GM18499 (cell line): Measurements from ENCODE around the gene CDC42SE2.
"Not testable (repeated sequence)": the region's sequence is repeated elsewhere in the genome, so short reads cannot be mapped to it uniquely, and the experiment has no call there.

ENCODE experiments used
- ATAC-seq: cut with Tn5 transposase; IDR thresholded peaks from one replicate; pipeline ENCODE4 v1.9.1; 2021; ENCODE audit warnings: moderate number of reproducible peaks; ENCODE audit not compliant: insufficient read depth, unreplicated experiment

CDC42SE2 gene

DNA sequence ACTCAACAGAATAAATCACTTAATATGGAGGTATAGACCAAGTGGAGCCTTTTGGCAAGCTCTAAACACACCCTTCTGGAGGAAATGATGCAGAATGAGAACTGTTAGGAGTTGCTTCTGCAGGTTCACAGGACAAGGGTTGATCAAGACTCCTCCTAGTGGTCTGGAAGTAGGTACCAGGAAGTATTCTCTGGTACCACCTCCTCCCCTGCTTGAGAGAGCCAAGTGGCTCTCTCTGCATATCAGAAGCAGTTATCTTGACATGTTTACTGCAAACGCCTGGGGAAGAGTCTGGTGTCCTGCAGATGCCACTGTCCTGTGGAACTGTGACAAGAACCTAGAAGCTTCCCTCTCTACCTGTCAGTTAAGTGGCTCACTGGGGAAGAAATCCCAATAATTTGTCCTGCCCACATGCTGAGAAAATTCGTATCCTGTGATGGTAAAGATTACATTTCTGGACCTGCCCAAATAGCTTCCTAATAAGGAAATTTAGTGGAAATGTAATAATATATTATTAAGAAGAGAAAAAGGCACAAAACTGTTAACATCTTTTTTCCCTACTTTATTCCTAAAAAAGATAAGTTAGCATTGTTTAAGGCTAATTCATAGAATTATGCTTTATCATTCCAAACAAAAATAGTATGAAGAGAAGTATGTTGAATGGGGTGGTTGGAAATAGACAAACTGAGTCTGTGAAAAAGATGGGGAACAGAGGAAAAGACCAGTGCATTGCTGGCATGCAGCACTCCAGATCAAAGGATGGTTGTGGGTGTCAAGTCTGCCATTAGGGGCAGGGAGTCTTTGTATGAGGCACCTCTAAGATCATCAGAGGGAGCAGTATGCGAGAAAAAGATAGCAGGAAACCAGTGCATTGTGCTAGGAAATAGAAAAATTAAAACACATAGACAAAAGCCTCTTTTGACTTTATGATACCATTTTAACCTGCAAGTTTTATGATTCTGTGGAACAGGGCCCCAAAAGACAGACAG, 118.8 kb downstream of the CDC42SE2 start:
- ATAC-seq = peak; percentile 50

DNA sequence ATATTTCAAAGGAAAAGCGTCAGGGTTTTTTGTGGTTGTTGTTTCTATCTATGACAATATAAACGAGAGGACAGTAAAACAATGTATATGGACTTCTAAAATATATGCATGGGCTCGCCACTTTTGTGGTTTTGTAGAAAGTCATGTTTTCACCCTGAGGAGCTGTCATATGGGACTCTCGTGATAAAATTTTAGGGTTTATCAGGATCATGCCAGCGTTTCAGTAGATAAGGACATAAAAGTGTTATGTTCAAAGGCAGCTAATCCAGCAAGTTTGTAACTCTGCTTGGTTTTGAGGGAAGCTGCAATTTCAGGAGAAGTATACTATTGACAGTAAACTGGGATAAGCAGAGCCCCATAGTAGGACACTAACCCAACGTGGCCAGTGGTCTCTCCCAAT, 120.3 kb downstream of the CDC42SE2 start:
- no peak for ATAC-seq

DNA sequence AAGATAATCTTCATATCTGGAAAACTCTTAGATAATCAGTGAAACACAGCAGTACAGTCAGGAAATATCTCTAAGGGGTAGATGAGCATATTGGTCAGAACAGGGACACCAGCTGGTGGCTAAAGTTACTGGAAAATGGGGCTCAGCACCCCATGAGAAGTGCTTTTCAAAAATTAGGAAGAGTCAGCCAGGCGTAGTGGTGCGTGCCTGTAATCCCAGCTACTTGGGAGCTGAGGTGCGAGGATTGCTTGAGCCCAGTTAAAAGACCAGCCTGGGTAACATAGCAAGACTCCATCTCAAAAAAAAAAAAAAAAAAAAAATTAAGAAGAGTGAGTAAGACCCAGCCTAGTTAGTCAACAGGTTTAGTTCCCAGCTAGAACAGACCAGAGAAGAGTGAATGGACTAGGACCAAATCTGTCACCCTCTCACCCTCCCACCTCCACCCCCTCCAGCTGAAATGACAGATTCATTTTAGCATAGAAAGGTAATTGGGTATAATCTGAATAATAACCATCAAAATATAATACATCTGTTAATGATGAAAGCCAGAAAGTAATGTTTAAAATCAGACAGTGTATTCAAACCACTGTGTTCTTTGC, 120.9 kb downstream of the CDC42SE2 start:
- no peak for ATAC-seq

DNA sequence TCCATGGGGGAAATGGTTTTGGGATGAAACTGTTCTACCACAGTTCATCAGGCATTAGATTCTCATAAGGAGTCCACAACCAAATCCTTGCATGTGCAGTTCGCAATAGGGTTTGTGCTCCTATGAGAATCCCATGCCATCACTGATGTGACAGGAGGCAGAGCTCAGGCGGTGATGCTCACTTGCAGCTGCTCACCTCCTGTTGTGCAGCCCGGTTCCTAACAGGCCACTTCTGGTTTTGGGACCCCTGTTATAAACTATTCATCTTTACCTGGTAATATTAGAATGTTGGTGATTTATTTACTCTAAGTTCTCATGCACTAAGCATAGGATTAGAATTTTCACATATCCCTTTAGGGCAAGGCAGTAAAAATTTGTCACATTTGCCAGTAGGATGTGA, 122.3 kb downstream of the CDC42SE2 start:
- ATAC-seq = no peak

DNA sequence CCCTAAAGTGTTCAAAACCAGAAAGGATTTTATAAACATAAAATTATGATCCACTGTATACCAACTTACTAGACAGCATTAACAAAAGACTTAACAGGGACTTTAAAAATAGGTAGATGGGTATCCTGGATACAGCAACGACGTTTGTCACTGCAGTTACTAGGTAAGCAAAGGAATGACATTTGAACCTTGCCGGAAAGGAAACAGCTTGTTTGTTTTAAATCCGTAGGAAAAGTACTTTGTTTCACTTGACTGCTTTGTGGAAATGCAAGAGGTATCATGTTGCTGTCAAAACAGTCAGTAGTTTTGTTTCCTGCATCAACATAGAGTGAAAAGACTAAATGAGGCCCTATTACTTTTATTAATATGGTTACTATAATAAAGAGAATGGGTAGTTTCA, 122.9 kb downstream of the CDC42SE2 start:
- no peak for ATAC-seq

DNA sequence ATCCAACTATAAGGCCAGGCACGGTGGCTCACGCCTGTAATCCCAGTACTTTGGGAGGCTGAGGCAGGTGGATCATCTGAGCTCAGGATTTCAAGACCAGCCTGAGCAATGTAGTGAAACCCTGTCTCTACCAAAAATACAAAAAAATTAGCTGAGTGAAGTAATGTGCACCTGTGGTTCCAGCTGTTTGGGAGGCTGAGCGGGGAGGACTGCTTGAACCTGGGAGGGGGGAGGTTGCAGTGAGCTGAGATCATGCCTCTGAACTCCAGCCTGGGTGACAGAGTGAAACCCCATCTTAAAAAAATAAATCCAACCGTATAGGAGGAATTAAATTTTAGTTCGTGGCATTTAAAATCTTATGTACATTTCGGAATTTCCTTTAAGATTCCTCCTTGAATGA, 123.4 kb downstream of the CDC42SE2 start:
- no peak for ATAC-seq

DNA sequence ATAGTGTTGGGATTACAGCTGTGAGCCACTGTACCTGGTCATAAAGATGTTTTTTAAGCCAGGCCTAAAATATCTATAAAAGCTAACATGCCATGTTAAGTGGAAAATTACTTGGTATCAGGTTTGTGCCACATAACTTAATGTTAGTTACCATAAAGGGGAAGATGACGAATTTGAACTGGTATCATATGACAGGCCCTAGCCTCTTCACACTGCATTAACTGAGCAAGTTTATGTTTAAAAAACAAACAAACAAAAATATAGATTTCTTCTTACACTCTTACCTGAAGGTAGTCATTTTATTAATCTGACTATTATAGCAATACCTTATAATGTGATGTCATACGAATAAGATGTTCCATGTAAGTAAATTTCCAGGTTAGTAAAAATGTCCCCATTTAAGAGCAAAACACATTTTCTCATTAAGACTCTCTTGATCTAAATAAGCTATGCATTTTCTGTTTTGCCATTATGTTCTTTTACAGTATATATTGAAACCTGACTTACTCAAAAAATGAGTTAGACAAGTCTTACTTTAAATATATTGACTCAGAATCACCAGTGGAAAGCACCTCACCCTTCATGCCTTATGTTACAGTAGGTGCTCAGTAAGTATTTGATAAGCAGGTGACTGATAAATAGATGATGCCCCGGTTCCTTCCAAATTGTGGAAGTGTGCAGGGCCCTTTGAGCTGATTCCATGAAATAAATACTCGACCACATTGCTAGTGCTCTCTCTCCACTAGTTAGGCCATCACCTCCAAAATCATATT, 125.4 kb downstream of the CDC42SE2 start:
- no peak for ATAC-seq

DNA sequence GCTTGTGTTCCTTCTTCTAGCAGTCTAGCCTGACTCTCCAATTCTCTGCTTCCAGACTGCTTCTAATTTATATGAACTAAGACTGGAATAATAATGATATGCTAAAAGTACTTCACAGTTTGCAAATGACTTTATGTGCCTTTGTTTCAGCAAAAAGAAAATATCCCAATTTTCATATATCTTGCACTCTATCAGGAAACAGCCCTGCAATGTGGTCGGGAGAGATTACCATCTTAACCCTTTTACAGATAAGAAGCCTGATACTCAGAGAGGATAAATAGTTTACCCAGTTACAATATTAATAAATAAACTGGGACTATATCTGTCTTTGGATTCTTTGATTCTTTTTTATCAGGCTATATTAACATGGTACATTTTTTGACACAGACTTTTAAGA, 126.0 kb downstream of the CDC42SE2 start:
- no peak for ATAC-seq

DNA sequence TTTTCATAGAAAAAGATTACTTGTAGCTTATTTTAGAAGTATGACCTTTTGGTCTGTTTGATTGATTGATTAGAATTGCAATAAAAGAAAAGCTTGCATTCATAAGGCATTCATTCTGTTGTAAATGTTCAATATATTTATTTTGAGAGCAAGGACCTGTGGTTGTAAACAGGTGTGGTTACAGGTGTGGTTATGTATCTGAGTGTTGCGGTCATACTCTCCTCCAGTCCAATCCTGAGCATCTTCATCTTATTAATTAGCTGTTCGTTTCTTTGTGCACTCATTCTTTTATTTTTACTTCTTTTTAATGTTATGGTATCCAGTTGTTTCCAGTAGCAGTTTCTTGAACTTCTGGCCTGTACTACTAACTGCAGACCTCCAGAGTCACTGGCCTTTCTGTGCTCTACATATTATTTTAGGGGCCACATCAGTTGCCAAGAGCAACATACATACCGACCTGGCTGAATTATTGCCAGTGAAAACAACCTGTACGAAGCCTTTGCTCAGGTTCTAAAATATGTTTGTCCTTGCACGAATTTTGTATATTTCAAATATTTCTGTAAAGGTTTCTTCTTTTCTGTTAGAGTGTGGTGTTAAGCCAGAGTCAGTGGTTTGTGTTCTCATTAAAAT, 128.7 kb downstream of the CDC42SE2 start:
- ATAC-seq = no peak

DNA sequence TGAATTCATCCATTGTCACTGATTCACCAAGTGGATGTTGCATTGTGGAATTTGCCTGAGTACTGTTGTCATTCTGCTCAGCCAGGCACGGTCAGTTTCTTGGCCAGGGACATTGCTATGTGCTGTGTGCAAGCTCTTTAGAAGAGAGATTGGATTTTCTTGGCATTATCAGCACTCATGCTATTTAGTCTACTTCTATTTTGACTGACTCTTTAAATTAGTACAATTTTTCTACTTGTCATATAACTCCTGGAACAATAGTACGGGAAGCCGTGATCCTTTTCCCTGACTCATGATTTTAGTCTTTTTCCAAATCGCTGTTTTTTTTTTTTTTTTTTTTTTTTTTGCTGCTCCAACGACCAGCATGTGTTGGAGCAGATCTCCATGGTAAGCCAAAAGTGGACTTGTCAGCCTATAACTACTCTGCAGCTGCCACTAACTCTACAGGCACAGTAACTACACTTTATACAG, 129.7 kb downstream of the CDC42SE2 start:
- ATAC-seq = no peak

DNA sequence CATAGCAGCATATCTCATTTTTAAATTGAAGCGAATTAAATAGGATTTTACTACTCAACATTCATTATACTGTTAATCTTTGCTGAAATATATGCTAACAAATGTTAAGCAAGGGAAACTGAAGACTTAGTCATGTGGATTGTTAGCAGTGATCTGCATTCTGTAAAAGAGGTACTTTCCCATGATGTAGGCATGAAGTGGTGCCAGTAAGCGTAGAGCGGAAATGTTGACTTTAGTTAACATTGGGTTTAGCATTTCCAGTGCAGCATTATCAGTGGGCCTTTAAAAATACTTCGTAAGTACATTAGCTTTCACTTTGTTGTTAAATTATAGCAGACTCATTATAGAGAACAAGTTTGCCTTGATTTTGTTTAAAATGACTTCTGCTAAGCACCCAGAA, 130.3 kb downstream of the CDC42SE2 start:
- peak; percentile 49 for ATAC-seq

DNA sequence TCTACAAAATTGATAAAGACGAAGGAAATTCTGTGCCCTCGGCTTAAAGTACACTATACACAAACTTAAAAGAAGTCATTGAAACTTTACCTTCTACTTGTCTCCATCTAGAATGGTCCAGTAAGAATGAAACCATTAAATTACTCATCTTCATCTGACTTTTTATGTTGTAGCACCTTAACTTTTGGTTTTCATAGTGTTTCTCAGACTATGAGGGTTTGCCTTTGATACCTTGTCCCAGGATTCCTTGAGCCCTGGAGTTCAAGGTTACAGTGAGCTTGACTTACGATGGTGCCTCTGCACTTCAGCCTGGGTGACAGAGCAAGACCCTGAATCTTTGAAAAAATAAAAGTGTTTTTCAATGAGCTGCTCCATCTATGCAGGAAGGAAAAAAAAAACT, 132.2 kb downstream of the CDC42SE2 start:
- peak; percentile 88 for ATAC-seq

DNA sequence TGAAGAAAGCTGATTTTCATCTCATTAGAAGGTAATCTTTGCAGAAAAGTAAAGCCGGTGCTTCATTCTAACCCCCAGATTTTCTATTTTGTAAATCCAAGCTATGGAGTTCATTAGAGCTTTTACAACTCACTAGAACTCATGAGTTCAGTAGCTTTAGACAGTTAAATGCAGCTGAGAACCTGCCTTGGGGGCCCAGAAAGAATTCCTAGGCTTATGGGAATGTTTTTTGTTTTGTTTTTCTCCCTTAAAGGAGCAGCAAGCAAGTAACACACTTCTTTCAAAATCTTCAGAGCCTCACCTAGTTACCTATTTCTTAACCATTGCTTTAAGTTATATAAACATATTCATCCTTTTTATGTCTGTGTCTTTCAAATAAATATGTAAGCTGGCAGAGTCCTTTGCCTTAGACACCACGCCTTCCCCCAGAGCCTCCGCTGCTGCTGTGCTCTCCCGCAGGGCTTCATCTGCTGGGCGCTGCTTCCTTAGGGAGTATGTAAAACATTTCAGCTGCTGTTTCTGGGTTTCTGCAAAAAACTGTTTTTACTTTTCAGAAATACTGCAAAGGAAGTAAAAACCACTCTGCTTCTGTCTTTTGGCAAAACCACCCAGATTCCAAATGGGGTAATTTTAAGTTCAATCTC, 132.9 kb downstream of the CDC42SE2 start:
- no peak for ATAC-seq

DNA sequence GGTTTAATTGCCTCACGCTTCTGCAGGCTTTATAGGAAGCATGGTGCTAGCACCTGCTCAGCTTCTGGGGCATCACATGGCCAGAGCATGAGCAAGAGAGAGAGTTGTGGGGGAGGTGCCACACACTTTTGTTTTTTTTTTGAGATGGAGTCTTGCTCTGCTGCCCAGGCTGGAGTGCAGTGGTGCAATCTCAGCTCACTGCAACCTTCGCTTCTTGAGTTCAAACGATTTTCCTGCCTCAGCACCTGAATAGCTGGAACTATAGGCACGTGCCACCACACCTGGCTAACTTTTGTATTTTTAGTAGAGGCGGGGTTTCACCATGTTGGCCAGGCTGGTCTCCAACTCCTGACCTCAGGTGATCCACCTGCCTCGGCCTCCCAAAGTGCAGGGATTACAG, 135.2 kb downstream of the CDC42SE2 start:
- ATAC-seq = not testable (repeated sequence)

DNA sequence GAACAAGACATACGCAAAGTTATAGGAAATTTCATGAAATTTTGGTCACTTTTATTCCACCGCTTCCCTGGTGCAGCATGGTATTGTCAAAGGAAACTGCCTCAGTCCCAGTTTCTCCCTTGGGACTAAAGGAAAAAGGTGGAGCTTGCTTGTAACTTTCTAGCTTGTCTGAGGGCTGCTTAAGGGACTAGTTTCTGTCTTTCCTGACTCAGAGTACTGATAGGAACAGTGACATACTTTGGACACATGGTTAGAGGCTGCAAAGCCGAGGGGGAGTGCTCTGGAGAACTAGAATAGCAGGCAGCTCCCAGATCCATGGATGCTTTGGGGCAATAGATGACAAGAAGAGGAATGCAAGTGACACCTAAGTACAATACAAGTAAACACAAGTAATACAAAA, 136.7 kb downstream of the CDC42SE2 start:
- ATAC-seq = no peak

DNA sequence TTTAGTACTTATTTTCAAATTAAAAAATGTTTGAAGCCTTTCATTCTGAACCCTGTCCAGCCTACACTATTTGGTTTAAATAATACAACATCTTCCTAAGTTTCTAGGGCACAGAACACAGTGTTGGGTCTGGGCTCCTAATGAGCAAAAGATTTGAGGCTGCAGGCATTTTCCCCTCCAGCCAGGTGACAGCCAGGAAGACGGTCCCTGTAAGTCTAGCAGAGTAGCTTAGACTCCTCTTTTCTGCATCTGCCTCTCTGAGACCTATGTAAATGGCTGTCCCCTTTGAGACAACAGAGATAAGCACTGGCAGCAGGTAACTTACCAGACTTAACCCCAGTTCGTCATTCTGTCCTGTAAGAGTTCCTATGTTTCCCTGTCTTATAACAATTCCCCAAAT, 141.8 kb downstream of the CDC42SE2 start:
- no peak for ATAC-seq

DNA sequence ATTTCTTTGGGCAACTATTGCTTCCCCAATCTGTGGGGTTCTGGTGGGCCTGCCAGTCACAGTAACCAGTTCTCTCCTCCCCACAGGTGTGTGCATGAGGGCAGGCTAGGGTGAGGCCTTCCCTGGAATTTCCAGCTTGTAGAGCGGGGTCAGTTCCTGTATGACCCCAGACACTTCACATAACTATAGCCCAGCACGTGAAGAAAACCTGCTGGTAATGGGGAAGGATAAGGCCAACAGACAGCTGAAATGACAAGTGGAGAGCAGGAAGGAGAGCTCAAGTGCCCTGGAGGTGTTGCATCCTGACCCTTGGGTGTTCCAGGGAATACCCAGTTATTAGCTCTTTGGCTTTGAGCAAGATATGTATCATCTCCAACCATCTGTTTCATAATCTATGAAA, 142.2 kb downstream of the CDC42SE2 start:
- no peak for ATAC-seq

DNA sequence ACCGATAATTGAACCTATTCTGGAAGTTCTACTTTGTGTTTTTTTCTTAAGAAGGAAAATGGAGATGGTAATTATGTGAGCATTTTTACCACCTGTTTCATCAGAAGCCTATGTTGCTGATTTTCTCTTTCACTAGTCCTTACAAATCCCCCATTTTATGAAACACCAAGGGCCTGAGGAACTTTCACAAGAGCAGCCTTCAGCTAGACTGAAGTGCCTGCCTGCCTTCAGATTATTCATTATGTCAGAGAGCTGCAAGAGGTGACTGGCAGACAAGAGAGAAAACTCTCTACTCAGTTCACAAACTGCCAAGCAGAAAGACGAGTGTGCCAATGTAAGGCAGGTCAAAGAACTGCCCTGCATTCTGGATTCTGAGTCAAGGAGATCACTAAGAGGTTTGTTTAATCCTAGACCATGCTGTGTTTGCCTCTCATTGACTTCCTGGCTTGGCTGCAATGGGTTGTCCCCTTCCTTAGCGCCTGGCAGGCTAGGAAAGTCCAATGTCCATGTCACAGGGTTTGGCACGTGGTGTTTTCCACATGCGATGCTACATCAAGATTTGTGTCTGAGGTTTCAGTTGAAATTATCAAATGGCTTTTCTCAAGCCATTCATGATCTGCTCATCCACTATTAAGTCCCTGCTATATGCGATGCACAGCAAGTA, 143.3 kb downstream of the CDC42SE2 start:
- ATAC-seq = no peak
